GM20000 (cell line): Measurements from ENCODE around the gene CDK4.

Experiments
- DNase-seq: peaks from one replicate; pipeline ENCODE4 v3.0.0; 2012; ENCODE audit warnings: low spot score
- CTCF ChIP-seq: IDR thresholded peaks from 2 replicates; pipeline ENCODE4 v1.5.1; 2012; ENCODE audit warnings: mild to moderate bottlenecking, control low read depth; ENCODE audit errors: extremely low read depth, missing control alignments

Gene CDK4

GRCh38 chr12:57771873-57772428, 19.8 kb upstream of the CDK4 start, which contains the start of gene METTL1:
Gene METTL1, minus strand, starts transcription at chr12:57772105. Its CDS starts 22 bp downstream, at chr12:57772083.
- TF ChIP-seq CTCF, result no peak
- peak; percentile 94 for DNase-seq

DNA sequence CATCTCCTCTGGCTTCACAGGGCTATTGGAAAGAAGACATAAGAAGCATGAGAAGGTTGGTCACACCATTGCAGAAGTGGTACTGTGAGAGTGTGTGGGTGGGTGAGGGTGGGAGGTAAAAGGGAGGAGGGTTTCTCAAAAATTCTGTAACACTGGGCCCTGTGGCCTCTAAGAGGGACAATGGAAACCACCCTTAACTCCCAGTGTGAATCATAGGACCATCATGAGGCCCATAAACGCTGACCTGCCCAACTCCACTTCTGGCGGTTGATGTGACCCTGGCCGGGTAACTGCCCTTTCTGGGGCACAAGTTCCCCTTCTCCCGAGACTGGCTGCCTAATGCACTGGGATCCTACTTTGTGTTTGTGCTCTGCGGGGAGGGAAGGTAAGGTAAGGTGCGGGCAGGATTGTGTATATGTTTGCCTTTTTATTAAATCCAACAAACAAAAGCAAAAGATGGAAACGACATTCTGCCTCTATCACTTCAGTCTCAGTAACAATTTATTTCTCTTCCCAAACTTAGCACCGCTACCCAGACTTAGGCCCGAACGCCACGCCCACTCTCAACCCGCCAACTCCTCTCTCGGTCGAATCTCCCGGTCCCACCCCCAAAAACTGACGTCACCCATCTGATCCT, 19.2 kb upstream of the CDK4 start:
- TF ChIP-seq CTCF, result no peak
- DNase-seq, result peak; percentile 90

- TF ChIP-seq CTCF, result no peak
- DNase-seq, result no peak
Observed at GRCh38 chr12:57770734-57771133, 18.6 kb upstream of the CDK4 start.

GRCh38 chr12:57769594-57769993, 17.5 kb upstream of the CDK4 start:
- TF ChIP-seq CTCF, result no peak
- no peak for DNase-seq

GRCh38 chr12:57767876-57768275, 15.8 kb upstream of the CDK4 start:
- TF ChIP-seq CTCF, result no peak
- DNase-seq, result no peak

GRCh38 chr12:57767305-57767698, 15.2 kb upstream of the CDK4 start:
- TF ChIP-seq CTCF, result no peak
- no peak for DNase-seq

DNA sequence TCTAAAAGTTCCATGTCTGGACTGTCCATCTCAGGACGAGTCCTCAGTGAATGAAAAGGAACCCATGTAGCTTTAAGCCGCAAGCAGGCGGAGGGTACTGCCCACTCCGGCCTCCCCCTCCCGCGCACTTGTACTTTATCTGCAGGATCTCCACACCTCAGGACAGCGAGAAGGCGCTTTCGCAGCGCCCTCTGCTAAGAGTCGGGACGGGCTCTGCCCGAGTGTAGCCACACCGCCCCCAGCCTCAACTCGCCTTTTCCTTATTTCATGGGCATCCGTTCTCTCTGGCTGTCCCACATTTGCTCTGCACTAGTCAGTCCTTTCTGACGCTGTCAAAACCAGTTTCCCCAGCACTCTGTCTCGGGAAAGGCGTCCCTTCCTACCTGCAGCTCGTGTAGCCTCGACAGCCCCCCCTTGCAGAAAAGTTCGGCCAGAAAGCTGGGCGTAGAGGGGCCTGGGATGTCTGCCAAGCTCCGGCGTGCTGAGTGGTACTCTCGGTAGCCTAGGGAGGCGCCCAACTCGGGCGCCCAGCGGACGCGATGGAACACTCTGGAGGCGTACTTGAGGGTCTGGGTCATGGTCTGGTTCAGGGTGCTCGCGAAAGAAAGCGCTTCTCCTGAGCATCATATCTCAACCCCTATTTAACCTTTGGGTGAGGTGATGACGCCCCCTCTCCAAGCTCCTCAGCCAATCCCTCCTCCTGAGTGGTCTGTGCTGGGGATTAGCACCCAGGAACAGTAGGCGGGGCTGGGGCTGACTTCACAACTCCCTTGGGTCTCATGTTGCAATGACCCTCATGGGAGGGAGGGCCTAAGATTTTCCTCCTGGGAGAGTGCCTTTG, 14.6 kb upstream of the CDK4 start, which contains the start of gene CYP27B1:
CYP27B1 (minus strand) TSS at position 615 of the 841 bp plus-strand sequence; CDS start at position 578, 37 bp downstream.
- TF ChIP-seq CTCF, result no peak

More for the DNA sequence above, 14.6 kb upstream of the CDK4 start, which contains the start of gene CYP27B1:
- DNase-seq, result no peak
